HAP-1 (cell line): ENCODE data around the gene ANO8.
"Not testable (repeated sequence)": the region's sequence is repeated elsewhere in the genome, so short reads cannot be mapped to it uniquely, and the experiment has no call there.

Experiments
- DNase-seq, 2 experiments: peaks; one replicate each; pipeline ENCODE4 v3.0.0-alpha.2; 2016 to 2020; ENCODE audit warnings: low spot score in 2 of 2
- H3K27me3 ChIP-seq: fragments of 250-450 bp; sonication (Bioruptor Pico); 2 replicates; pipeline ENCODE4 v1.5.1; 2020; ENCODE audit warnings: low read depth, mild to moderate bottlenecking, moderate library complexity
- H3K36me3 ChIP-seq: fragments of 250-450 bp; sonication (Bioruptor Pico); replicated peaks from 2 replicates; pipeline ENCODE4 v1.5.1; 2020; ENCODE audit warnings: mild to moderate bottlenecking
- H3K4me1 ChIP-seq: fragments of 250-450 bp; sonication (Bioruptor Pico); 2 replicates; pipeline ENCODE4 v1.5.1; 2020; ENCODE audit warnings: mild to moderate bottlenecking
- H3K4me3 ChIP-seq: fragments of 250-450 bp; sonication (Bioruptor Pico); 2 replicates; pipeline ENCODE4 v1.5.1; 2020; ENCODE audit warnings: mild to moderate bottlenecking, moderate library complexity
- H3K9me3 ChIP-seq: fragments of 250-450 bp; sonication (Bioruptor Pico); 2 replicates; pipeline ENCODE4 v1.5.1; 2020; ENCODE audit warnings: mild to moderate bottlenecking, moderate library complexity
- in situ Hi-C: fragments of 300-500 bp; cut with MboI; formaldehyde crosslinking; loops from 3 replicates; pipeline ENCODE4 v1.14.3; 2020; ENCODE audit warnings: low sequenced_read_pairs, inconsistent platforms, mixed read lengths

The ANO8 gene

GRCh38 chr19:17304386-17305215 is 30.1 kb downstream of the ANO8 start:
- no peak for DNase-seq
- in situ Hi-C loops = no loop called here
- H3K4me3 ChIP-seq = no peak overlapping the region
- H3K36me3 ChIP-seq = no peaks in the 10 kb centered on the region; the same call in 1 of the 2 replicates
- H3K4me1 ChIP-seq = peaks cover 4% of the 10 kb centered on the region; the same call in 1 of the 2 replicates
- no peaks in the 10 kb centered on the region for H3K27me3 ChIP-seq
- H3K9me3 ChIP-seq = no peaks in the 10 kb centered on the region

GRCh38 chr19:17303940-17304267 is 30.8 kb downstream of the ANO8 start:
- H3K27me3 ChIP-seq = no peaks in the 10 kb centered on the region
- peaks cover 4% of the 10 kb centered on the region; the same call in 1 of the 2 replicates for H3K4me1 ChIP-seq
- no peak overlapping the region for H3K4me3 ChIP-seq
- no peaks in the 10 kb centered on the region; the same call in 1 of the 2 replicates for H3K36me3 ChIP-seq
- DNase-seq = no peak
- in situ Hi-C loops = no loop called here
- no peaks in the 10 kb centered on the region for H3K9me3 ChIP-seq

- no peaks in the 10 kb centered on the region; the same call in 1 of the 2 replicates for H3K36me3 ChIP-seq
- peak; percentile 84 to 97 for DNase-seq
- in situ Hi-C loops = no loop called here
- peaks cover 4% of the 10 kb centered on the region; the same call in 1 of the 2 replicates for H3K4me1 ChIP-seq
- no peaks in the 10 kb centered on the region for H3K27me3 ChIP-seq
- peak within 1 kb of the TSS; percentile 53 for H3K4me3 ChIP-seq
- H3K9me3 ChIP-seq = peaks cover under 1% of the 10 kb centered on the region; the same call in 1 of the 2 replicates
Measured at GRCh38 chr19:17303167-17303939, 31.3 kb downstream of the ANO8 start, which contains the start of gene ABHD8. TSS of gene ABHD8 (minus strand) at chr19:17303425. CDS start at chr19:17301616, 1,809 bp downstream.

GRCh38 chr19:17302391-17303166 is 32.1 kb downstream of the ANO8 start:
- no peak for DNase-seq
- H3K4me1 ChIP-seq = peaks cover 4% of the 10 kb centered on the region; the same call in 1 of the 2 replicates
- no peaks in the 10 kb centered on the region for H3K27me3 ChIP-seq
- peaks cover 4% of the 10 kb centered on the region; the same call in 1 of the 2 replicates for H3K9me3 ChIP-seq
- H3K36me3 ChIP-seq = peaks cover 4% of the 10 kb centered on the region; the same call in 1 of the 2 replicates
- H3K4me3 ChIP-seq = peak overlapping the region; percentile 53
- in situ Hi-C loops = no loop called here

- no peak for DNase-seq
- no peaks in the 10 kb centered on the region for H3K27me3 ChIP-seq
- no peak overlapping the region for H3K4me3 ChIP-seq
- in situ Hi-C loops = no loop called here
- peaks cover 4% of the 10 kb centered on the region; the same call in 1 of the 2 replicates for H3K4me1 ChIP-seq
- peaks cover 4% of the 10 kb centered on the region; the same call in 1 of the 2 replicates for H3K9me3 ChIP-seq
- peaks cover 4% of the 10 kb centered on the region for H3K36me3 ChIP-seq
Measured at GRCh38 chr19:17300992-17301619, 33.5 kb downstream of the ANO8 start.

GRCh38 chr19:17296976-17297375 is 37.7 kb downstream of the ANO8 start:
- no peak for DNase-seq
- Histone ChIP-seq H3K27me3 (no peaks in the 10 kb centered on the region), H3K9me3 (peaks cover 4% of the 10 kb centered on the region; the same call in 1 of the 2 replicates), H3K4me3 (no peak overlapping the region), H3K36me3 (peaks cover 12% of the 10 kb centered on the region), H3K4me1 (peaks cover 6% of the 10 kb centered on the region)
- in situ Hi-C loops = no loop called here

GRCh38 chr19:17296273-17296672 is 38.4 kb downstream of the ANO8 start:
- in situ Hi-C loops = no loop called here
- H3K4me1 ChIP-seq = peaks cover 8% of the 10 kb centered on the region
- peaks cover 4% of the 10 kb centered on the region; the same call in 1 of the 2 replicates for H3K9me3 ChIP-seq
- H3K27me3 ChIP-seq = no peaks in the 10 kb centered on the region
- H3K4me3 ChIP-seq = no peak overlapping the region
- H3K36me3 ChIP-seq = peaks cover 12% of the 10 kb centered on the region
- no peak for DNase-seq

- H3K27me3 ChIP-seq, DNase-seq, H3K9me3 ChIP-seq, H3K4me1 ChIP-seq, H3K4me3 ChIP-seq, in situ Hi-C loops: not testable (repeated sequence)
- H3K36me3 ChIP-seq = peaks cover 12% of the 10 kb centered on the region
Measured at GRCh38 chr19:17295551-17295950, 39.1 kb downstream of the ANO8 start.

- Histone ChIP-seq H3K27me3 (no peaks in the 10 kb centered on the region), H3K36me3 (peaks cover 12% of the 10 kb centered on the region), H3K4me1 (peaks cover 8% of the 10 kb centered on the region), H3K9me3 (peaks cover 4% of the 10 kb centered on the region; the same call in 1 of the 2 replicates), H3K4me3 (no peak overlapping the region)
- in situ Hi-C loops = no loop called here
- peak in 1 of 2 experiments; percentile 83 for DNase-seq
Measured at GRCh38 chr19:17294051-17294891, 40.4 kb downstream of the ANO8 start.

- Histone ChIP-seq H3K27me3 (no peaks in the 10 kb centered on the region), H3K36me3 (peaks cover 12% of the 10 kb centered on the region), H3K9me3 (peaks cover 4% of the 10 kb centered on the region; the same call in 1 of the 2 replicates), H3K4me3 (no peak overlapping the region), H3K4me1 (peaks cover 8% of the 10 kb centered on the region)
- DNase-seq = no peak
- in situ Hi-C loops = no loop called here
Measured at GRCh38 chr19:17293605-17294004, 41.0 kb downstream of the ANO8 start.

- peak overlapping the region; percentile 43 for H3K4me3 ChIP-seq
- H3K9me3 ChIP-seq = no peaks in the 10 kb centered on the region
- peak; percentile 86 to 92 for DNase-seq
- no peaks in the 10 kb centered on the region for H3K27me3 ChIP-seq
- peaks cover 8% of the 10 kb centered on the region for H3K36me3 ChIP-seq
- H3K4me1 ChIP-seq = peaks cover 8% of the 10 kb centered on the region
- in situ Hi-C loops = no loop called here
Measured at GRCh38 chr19:17292301-17293074, 42.2 kb downstream of the ANO8 start.

GRCh38 chr19:17289489-17289888 is 45.2 kb downstream of the ANO8 start:
- Histone ChIP-seq H3K27me3 (no peaks in the 10 kb centered on the region), H3K9me3 (no peaks in the 10 kb centered on the region), H3K4me3 (no peak overlapping the region), H3K36me3 (peaks cover 25% of the 10 kb centered on the region), H3K4me1 (peaks cover 8% of the 10 kb centered on the region)
- peak; percentile 53 to 93 for DNase-seq
- in situ Hi-C loops = no loop called here
